Neural cell (in vitro differentiated cells): ENCODE data around the gene TUBB8.
"Not testable (repeated sequence)": the region's sequence is repeated elsewhere in the genome, so short reads cannot be mapped to it uniquely, and the experiment has no call there.

ENCODE experiments used
- TF ChIP-seq, protein P1 (sequence below): IDR thresholded peaks from 2 replicates; pipeline ENCODE4 v1.6.1; 2012; ENCODE audit warnings: borderline replicate concordance
- TF ChIP-seq, protein P2 (sequence below): fragments of 450-650 bp; IDR thresholded peaks from 2 replicates; pipeline ENCODE4 v1.5.1; 2014; ENCODE audit warnings: antibody characterized with exemption, mild to moderate bottlenecking, moderate library complexity; ENCODE audit not compliant: poor library complexity, severe bottlenecking

DNA sequence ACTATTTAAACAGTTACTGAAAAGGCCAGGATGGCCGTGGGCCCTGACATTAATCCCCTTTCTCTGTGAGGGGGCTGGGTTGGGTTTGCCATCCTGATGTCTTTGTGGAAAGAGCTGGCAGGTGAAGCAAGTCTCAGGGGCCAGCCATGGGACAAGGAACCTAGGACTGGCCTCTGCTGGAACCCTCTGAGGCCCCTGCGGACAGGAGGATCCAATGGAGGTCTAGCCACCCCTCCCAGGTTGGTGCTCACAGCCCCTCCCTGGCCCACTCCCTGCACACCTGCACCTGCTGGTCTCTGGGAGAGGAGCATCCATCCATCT lies 35.8 kb downstream of the TUBB8 start:
- TF ChIP-seq, protein P1, sequence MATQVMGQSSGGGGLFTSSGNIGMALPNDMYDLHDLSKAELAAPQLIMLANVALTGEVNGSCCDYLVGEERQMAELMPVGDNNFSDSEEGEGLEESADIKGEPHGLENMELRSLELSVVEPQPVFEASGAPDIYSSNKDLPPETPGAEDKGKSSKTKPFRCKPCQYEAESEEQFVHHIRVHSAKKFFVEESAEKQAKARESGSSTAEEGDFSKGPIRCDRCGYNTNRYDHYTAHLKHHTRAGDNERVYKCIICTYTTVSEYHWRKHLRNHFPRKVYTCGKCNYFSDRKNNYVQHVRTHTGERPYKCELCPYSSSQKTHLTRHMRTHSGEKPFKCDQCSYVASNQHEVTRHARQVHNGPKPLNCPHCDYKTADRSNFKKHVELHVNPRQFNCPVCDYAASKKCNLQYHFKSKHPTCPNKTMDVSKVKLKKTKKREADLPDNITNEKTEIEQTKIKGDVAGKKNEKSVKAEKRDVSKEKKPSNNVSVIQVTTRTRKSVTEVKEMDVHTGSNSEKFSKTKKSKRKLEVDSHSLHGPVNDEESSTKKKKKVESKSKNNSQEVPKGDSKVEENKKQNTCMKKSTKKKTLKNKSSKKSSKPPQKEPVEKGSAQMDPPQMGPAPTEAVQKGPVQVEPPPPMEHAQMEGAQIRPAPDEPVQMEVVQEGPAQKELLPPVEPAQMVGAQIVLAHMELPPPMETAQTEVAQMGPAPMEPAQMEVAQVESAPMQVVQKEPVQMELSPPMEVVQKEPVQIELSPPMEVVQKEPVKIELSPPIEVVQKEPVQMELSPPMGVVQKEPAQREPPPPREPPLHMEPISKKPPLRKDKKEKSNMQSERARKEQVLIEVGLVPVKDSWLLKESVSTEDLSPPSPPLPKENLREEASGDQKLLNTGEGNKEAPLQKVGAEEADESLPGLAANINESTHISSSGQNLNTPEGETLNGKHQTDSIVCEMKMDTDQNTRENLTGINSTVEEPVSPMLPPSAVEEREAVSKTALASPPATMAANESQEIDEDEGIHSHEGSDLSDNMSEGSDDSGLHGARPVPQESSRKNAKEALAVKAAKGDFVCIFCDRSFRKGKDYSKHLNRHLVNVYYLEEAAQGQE, result not testable (repeated sequence)
- TF ChIP-seq, protein P2, sequence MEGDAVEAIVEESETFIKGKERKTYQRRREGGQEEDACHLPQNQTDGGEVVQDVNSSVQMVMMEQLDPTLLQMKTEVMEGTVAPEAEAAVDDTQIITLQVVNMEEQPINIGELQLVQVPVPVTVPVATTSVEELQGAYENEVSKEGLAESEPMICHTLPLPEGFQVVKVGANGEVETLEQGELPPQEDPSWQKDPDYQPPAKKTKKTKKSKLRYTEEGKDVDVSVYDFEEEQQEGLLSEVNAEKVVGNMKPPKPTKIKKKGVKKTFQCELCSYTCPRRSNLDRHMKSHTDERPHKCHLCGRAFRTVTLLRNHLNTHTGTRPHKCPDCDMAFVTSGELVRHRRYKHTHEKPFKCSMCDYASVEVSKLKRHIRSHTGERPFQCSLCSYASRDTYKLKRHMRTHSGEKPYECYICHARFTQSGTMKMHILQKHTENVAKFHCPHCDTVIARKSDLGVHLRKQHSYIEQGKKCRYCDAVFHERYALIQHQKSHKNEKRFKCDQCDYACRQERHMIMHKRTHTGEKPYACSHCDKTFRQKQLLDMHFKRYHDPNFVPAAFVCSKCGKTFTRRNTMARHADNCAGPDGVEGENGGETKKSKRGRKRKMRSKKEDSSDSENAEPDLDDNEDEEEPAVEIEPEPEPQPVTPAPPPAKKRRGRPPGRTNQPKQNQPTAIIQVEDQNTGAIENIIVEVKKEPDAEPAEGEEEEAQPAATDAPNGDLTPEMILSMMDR, result not testable (repeated sequence)
